B cell (primary cell): ENCODE measurements around the gene TRIB2. TPM values are rescaled to one million over a fixed set of nuclear protein-coding genes. Genes with fewer than 3 reads are reported as not detected.

Experiments
- ATAC-seq: fragments of 200-7000 bp; cut with Tn5 transposase; one replicate; pipeline ENCODE4 v1.10.0; 2021; ENCODE audit warnings: low read depth, mild to moderate bottlenecking, moderate number of reproducible peaks, moderate library complexity
- CTCF ChIA-PET: fragments of 350-600 bp; sonication (Branson Sonifier 250); formaldehyde crosslinking; loops from one replicate; lab custom pipeline; 2021; ENCODE audit warnings: antibody characterized with exemption, inconsistent platforms; lab: Charles Lee
- POLR2A ChIA-PET: fragments of 350-600 bp; sonication (Branson Sonifier 250); formaldehyde crosslinking; loops from one replicate; lab custom pipeline; 2021; ENCODE audit warnings: antibody characterized with exemption; lab: Charles Lee
- DNase-seq: peaks from one replicate; pipeline ENCODE4 v3.0.0; 2013
- H2AFZ ChIP-seq: 2 replicates; pipeline ENCODE4 v1.6.1; 2012; ENCODE audit warnings: mild to moderate bottlenecking, low read depth, low read length; ENCODE audit not compliant: insufficient read depth, poor library complexity, severe bottlenecking
- H3K27ac ChIP-seq, 2 donors: 1 replicate in 1 of 2; 2 replicates in 1 of 2; pipeline ENCODE4 v1.5.1; 2012 to 2013; ENCODE audit warnings: low read length in 2 of 2, mild to moderate bottlenecking in 2 of 2, moderate library complexity in 1 of 2
- H3K27me3 ChIP-seq, 4 experiments: fragments of 200-600 bp in 1 of 4; sonication (generic) in 1 of 4; replicated peaks in 1 of 4; 1 replicate in 2 of 4; 2 replicates in 2 of 4; pipeline versions ENCODE4 v1.6.1 to v1.7.0; 2013 to 2016; ENCODE audit warnings: low read length in 3 of 4, mild to moderate bottlenecking in 2 of 4, mixed read lengths in 1 of 4, moderate library complexity in 1 of 4; ENCODE audit not compliant: insufficient read depth in 4 of 4, control insufficient read depth in 3 of 4; ENCODE audit errors: control extremely low read depth in 1 of 4
- H3K36me3 ChIP-seq, 2 experiments: replicated peaks in 1 of 2; 1 replicate in 1 of 2; 2 replicates in 1 of 2; pipeline versions ENCODE4 v1.6.1 to v1.7.1; 2013; ENCODE audit warnings: low read length in 1 of 2; ENCODE audit not compliant: insufficient read depth in 2 of 2, control insufficient read depth in 1 of 2; ENCODE audit errors: control extremely low read depth in 1 of 2, extremely low read depth in 1 of 2
- H3K4me1 ChIP-seq, 2 donors: fragments of 200-600 bp in 1 of 2; sonication (generic) in 1 of 2; 1 replicate in 1 of 2; 2 replicates in 1 of 2; pipeline versions ENCODE4 v1.5.1 to v1.6.1; 2013 to 2017; ENCODE audit warnings: low read length in 2 of 2; ENCODE audit not compliant: control insufficient read depth in 2 of 2, insufficient read depth in 2 of 2
- H3K4me2 ChIP-seq: replicated peaks from 2 replicates; pipeline ENCODE3; 2012; ENCODE audit warnings: mild to moderate bottlenecking, low read depth, low read length; ENCODE audit not compliant: poor library complexity, severe bottlenecking
- H3K4me3 ChIP-seq, 5 experiments: fragments of 200-600 bp in 1 of 5; sonication (generic) in 1 of 5; 1 replicate in 3 of 5; 2 replicates in 2 of 5; pipeline versions ENCODE4 v1.5.1 to v1.7.0; 2011 to 2016; ENCODE audit warnings: low read length in 4 of 5, mild to moderate bottlenecking in 4 of 5, low read depth in 2 of 5, control low read depth in 1 of 5, moderate library complexity in 1 of 5; ENCODE audit not compliant: insufficient read depth in 1 of 5; ENCODE audit errors: control extremely low read depth in 1 of 5, extremely low read depth in 1 of 5
- H3K79me2 ChIP-seq: fragments of 200-600 bp; sonication (generic); one replicate; pipeline ENCODE4 v1.6.0; 2016; ENCODE audit warnings: low read length; ENCODE audit not compliant: control insufficient read depth, insufficient read depth
- H3K9ac ChIP-seq: fragments of 200-600 bp; sonication (generic); 2 replicates; pipeline ENCODE4 v1.6.1; 2017; ENCODE audit warnings: mild to moderate bottlenecking, low read length, moderate library complexity
- H3K9me3 ChIP-seq, 3 donors: one replicate each; pipeline versions ENCODE4 v1.6.1 to v1.7.1; 2013; ENCODE audit warnings: low read length in 2 of 3; ENCODE audit not compliant: control insufficient read depth in 2 of 3, insufficient read depth in 1 of 3; ENCODE audit errors: control extremely low read depth in 1 of 3
- H4K20me1 ChIP-seq: 2 replicates; pipeline ENCODE4 v1.6.0; 2012; ENCODE audit warnings: mild to moderate bottlenecking, low read length; ENCODE audit not compliant: insufficient read depth, control insufficient read depth, poor library complexity, severe bottlenecking
- H3K27ac Mint-ChIP-seq: one replicate; pipeline ENCODE4 v1.8.0; 2021; ENCODE audit warnings: mixed read lengths
- H3K27me3 Mint-ChIP-seq: one replicate; pipeline ENCODE4 v1.8.0; 2021; ENCODE audit warnings: mixed read lengths
- H3K4me1 Mint-ChIP-seq: one replicate; pipeline ENCODE4 v1.8.0; 2021; ENCODE audit warnings: mixed read lengths
- H3K4me3 Mint-ChIP-seq: one replicate; pipeline ENCODE4 v1.8.0; 2021; ENCODE audit warnings: mixed read lengths
- H3K9me3 Mint-ChIP-seq: one replicate; pipeline ENCODE4 v1.8.0; 2022; ENCODE audit warnings: mixed read lengths; ENCODE audit not compliant: insufficient read depth
- CTCF ChIP-seq: fragments of 200-600 bp; IDR thresholded peaks from one replicate; pipeline ENCODE4 v1.8.0; 2022; ENCODE audit warnings: antibody characterized with exemption, mild to moderate bottlenecking
- EZH2 ChIP-seq: IDR thresholded peaks from 2 replicates; pipeline ENCODE4 v1.6.1; 2012; ENCODE audit warnings: borderline replicate concordance, low read depth, mild to moderate bottlenecking, moderate library complexity, low read length; ENCODE audit not compliant: insufficient read depth, poor library complexity, severe bottlenecking
- WGBS: methylation state at CpG from one replicate; pipeline ENCODE4 v1.1.5; 2013; ENCODE audit warnings: missing lambda C conversion rate; ENCODE audit not compliant: insufficient coverage; 5-methylcytosine and 5-hydroxymethylcytosine counted together
- intact Hi-C: fragments of 100-400 bp; cut with micrococcal nuclease; formaldehyde crosslinking; loops from one replicate; pipeline ENCODE4 v1.10.0; 2022
- polyA plus RNA-seq: library from polyadenylated mRNA; depleted of rRNA; stranded (reverse); fragments of >200 nt; gene quantifications from 2 replicates; pipeline ENCODE4 v1.2.3, GENCODE V29; 2012
- total RNA-seq, 2 donors: library from RNA; stranded (reverse); fragments of 120-200 nt in 1 of 2; gene quantifications; 1 replicate in 1 of 2; 2 replicates in 1 of 2; pipeline versions ENCODE4 v1.2.3 to v1.2.4, GENCODE V29; 2013 to 2022

The TRIB2 gene
- total and polyA plus RNA-seq, 2 donors (not counting 1 experiment from before 2014, with no cell fraction given) = 36.3 to 117 TPM

- Mint-ChIP-seq H3K27me3 (peaks cover 35% of the 10 kb centered on the region), H3K4me1 (no peaks in the 10 kb centered on the region), H3K27ac (no peak overlapping the region), H3K4me3 (no peak overlapping the region), H3K9me3 (peaks cover 3% of the 10 kb centered on the region)
- H3K9ac ChIP-seq = no peak overlapping the region
- ChIA-PET POLR2A (interaction anchor here (0.6 kb wide), 1 partner anchor 52 kb away, joined by 7 read pairs; no protein-coding TSS in a partner anchor), CTCF (interaction anchor here (1.0 kb wide), 1 partner anchor 156 kb away, joined by 4 read pairs; no protein-coding TSS in a partner anchor)
- no peak overlapping the region for H3K4me2 ChIP-seq
- no peaks in the 10 kb centered on the region for H4K20me1 ChIP-seq
- no peak overlapping the region for H3K4me3 ChIP-seq
- no CpG with 5 or more reads among the region's 1 CpG for WGBS
- H3K9me3 ChIP-seq = peaks cover 0 to 5% (median 0%) of the 10 kb centered on the region in 3 donors
- peaks cover 0 to 12% (median 4%) of the 10 kb centered on the region in 4 experiments for H3K27me3 ChIP-seq
- intact Hi-C loops = no loop called here
- ATAC-seq = no peak
- H3K36me3 ChIP-seq = no peaks in the 10 kb centered on the region
- H3K79me2 ChIP-seq = no peaks in the 10 kb centered on the region
- TF ChIP-seq CTCF (no peak), EZH2 (no peak)
- no peak overlapping the region for H3K27ac ChIP-seq
- DNase-seq = no peak
- no peaks in the 10 kb centered on the region for H3K4me1 ChIP-seq
- H2AFZ ChIP-seq = no peak overlapping the region
Measured at GRCh38 chr2:12774395-12774727, 57.6 kb downstream of the TRIB2 start.

DNA sequence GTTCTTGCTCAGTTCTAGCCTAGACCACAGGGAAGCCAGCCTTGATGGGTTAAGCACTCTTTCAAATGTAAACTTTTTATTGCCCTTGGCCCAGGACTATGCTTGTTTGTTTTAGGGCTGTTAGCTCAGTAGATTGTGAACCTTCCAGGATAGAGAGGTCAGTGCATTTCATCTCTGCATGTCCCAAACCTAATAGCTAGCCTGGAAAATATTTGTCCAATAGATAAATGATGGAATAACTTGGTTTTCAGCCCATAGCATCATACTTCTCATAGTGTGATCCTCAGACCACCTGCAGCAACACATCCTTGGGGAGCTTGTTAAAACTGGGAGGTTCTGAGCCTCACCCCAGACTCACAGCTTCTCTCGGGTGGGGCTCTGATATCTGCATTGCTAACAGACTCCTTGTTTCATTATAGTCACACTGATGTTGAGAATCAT, 59.8 kb downstream of the TRIB2 start:
- POLR2A ChIA-PET = no interaction called here
- H3K4me1 Mint-ChIP-seq = no peaks in the 10 kb centered on the region

More for the DNA sequence above, 59.8 kb downstream of the TRIB2 start:
- no peaks in the 10 kb centered on the region for H3K4me1 ChIP-seq
- Mint-ChIP-seq H3K9me3 (peaks cover 3% of the 10 kb centered on the region), H3K4me3 (no peak overlapping the region), H3K27ac (no peak overlapping the region), H3K27me3 (peaks cover 21% of the 10 kb centered on the region)
- intact Hi-C loops = no loop called here
- no CpG with 5 or more reads among the region's 1 CpG for WGBS
- no peak for DNase-seq
- CTCF ChIA-PET = interaction anchor here (0.6 to 1.0 kb wide), 2 partner anchors 60 to 913 kb away, joined by 3 to 4 read pairs; no protein-coding TSS in a partner anchor
- TF ChIP-seq EZH2 = no peak
- no peak for TF ChIP-seq CTCF
- peaks cover 0 to 5% (median 0%) of the 10 kb centered on the region in 3 donors for H3K9me3 ChIP-seq
- no peaks in the 10 kb centered on the region for H3K79me2 ChIP-seq
- H3K4me3 ChIP-seq = no peak overlapping the region
- no peaks in the 10 kb centered on the region for H3K36me3 ChIP-seq
- H3K9ac ChIP-seq = no peak overlapping the region
- no peak overlapping the region for H2AFZ ChIP-seq
- ATAC-seq = no peak
- no peak overlapping the region for H3K4me2 ChIP-seq
- H4K20me1 ChIP-seq = no peaks in the 10 kb centered on the region
- peaks cover 0 to 4% (median 0%) of the 10 kb centered on the region in 4 experiments for H3K27me3 ChIP-seq
- no peak overlapping the region for H3K27ac ChIP-seq
